ENCODE data around the gene RPS6KA2. TPM values are rescaled to one million over a fixed set of nuclear protein-coding genes. Genes with fewer than 3 reads are reported as not detected.

The RPS6KA2 gene
- total RNA-seq, 1 donor from 2014 or later, result 4.9 TPM

DNA sequence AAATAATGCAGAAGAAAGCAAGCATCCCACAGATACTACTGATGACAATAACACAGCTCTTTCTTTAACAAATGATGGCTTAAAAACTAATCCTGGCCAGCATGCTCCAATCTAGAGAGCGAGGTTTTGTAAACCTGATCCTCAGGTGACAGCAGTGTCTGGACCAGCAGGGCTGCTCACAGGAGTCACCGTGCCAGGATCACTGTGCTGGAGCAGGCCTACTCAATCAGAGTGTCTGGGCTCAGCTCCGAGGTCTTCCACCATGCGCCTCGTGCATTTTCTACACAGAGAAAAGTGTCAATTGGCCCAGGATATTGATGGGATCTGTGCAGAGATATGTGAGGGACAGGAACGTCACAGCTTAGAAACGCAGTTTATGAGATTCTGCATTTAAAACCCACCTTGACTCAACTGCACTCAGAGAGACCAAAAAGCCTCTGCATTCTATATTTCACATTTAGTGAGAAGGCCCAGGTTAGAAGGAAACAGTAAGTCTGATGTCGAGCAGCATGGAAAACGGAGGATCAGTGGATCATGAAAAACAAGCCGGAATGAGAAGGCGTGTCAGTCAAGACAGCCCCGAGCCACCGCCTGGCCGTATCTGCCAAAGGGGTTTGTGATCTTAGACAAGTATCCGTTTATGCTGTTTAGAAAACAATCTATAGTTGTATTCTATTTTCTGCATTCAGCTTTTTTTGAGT is 48.4 kb downstream of the RPS6KA2 start:
- intact Hi-C loops (cut with micrococcal nuclease), result no loop called here

DNA sequence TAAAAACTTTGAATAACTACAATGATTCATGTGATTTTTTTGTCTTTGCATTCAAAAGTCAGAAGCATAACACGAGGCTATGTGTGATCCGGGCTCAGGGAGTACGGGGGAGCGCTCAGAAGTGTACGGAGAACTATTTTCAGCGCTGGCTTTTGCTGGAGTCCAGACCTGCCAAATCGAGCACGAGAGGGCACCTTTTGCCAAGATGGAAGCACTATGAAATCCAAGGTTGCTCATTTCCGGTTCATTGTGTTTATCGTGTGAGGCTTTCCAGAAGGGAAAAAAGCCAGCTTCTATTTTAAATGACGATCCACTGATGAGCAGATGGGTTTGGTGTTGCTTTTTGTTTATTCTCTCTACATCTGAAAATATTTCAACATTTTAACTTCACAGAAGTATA is 51.8 kb downstream of the RPS6KA2 start:
- intact Hi-C loops (cut with micrococcal nuclease), result no loop called here

DNA sequence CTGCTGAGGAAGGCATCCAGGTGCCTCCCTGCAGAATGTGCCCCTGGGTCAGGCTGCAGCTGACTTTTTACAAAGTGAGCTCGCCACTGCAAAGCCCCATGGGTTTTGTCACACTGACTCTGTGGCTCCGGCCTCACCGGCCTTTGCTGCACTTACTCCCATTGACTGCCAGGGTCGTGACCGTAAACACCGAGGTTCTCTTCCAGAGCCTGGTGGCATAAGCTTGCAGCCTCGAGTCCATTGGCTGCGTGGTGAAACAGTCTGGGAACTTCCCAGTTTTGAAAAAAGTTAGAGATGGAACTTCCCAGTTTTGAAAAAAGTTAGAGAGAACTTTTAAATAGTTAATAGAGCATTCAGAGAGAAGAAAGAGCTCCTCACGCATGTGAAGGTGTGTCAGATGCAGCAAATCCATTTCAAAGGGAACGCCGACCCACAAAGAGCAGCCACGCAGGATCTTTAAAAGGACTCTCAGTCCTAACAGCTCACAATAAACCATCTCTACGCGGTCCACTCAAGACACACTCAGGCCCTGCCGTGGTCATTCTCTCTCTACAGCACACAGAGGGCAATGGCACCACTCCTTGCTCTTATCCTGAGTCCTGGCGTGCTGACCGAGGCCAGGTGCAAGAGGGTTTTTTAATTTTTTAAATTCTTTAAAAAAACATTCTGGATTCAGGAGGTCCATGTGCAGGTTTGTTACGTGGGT is 53.4 kb downstream of the RPS6KA2 start:
- intact Hi-C loops (cut with micrococcal nuclease), result no loop called here

DNA sequence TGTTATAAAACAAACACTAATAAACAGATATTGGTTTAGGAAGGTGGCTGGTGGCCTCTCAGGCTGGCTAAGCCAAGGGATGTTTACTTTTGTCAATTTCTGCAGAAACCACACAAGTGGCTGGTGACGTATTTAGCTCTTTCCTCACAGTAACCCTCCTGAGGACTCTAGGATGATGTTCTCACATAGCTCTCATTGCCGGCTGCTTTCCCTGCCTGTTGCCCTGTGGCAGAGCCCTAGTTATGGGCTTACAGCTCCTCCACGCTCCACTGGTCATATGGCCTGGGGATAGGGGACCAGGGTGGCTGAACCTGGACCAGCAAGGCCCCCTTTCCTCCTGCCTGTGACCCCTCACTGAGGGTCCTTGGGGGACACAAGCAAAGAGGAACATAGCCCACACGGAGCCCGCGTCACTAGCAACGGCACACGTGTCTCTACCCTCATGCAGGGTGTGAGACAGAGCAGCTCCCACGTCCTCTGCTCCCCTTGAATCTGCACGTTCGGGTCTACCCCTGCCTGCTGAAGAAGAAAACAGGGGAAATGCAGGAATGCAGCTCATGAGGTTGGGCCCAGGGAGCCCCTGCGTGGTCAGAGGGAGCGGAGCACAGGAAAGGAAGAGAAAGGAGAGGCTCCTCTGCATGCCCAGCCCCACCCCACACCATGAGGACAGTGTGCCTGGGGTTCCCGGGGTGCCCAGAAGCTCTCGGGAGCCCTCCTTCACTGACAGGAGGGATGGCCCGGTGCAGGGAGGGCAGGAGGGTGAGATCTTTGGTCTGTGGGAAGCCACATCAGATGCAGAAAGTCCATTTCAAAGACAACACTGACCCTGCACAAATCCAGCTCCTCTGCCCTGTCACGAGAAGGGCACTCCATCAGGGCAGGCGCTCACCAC is 54.4 kb downstream of the RPS6KA2 start:
- intact Hi-C loops (cut with micrococcal nuclease), result no loop called here

DNA sequence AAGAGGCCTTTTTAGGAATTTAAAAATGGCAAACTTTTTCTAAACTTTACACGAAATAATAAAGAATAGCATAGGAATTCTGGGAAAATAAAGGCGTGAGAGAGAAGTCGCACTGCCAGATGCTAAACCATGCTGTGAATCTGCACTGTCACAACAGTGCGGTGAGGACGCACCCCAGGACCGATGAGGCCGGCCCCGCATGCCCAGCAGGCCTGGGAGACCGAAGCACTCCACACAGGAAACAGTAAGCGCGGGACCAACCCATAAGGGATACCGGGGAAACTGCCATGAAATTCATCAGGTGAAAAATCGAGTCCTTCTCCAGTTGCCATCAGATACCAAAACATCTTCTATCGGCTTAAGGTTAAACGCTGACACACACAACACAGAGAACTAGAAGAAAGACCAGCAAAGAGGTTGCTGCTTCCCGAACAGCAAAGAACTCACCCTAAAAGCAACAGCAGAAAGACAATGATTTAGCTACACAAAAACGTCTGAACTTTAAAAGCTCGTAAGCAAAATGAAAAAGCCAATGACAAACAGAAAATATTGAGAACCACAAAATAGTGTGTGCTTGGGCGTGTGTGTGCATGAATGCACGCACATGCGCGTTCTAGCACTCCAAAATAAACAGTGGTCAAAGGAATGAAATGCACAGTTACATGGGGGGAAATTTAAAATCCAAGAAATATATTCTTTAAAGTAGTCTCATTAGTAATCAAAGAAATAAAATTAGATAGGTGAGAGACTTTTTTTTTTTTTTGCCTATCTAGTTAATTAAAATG is 55.9 kb downstream of the RPS6KA2 start:
- intact Hi-C loops (cut with micrococcal nuclease), result no loop called here

DNA sequence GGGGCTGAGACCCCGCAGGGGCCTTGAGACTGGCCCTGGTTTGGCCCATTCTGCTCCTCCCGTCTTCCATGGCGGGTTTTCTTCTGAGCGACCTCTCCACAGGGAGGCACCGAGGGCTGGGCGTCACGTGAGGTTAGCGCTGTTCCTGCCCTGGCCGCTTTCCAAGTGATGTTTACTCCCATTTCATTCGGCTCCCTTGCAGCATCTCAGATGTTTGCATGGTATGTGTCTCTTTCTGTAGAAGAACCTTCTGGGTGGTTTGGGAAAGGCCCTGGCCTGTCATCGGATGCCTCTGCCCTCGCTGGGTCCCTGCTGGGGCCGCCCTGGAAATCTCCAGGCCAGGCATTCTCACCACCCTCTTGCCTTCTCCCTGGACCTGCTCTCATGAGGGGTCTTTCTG is 57.8 kb downstream of the RPS6KA2 start:
- intact Hi-C loops (cut with micrococcal nuclease), result no loop called here

DNA sequence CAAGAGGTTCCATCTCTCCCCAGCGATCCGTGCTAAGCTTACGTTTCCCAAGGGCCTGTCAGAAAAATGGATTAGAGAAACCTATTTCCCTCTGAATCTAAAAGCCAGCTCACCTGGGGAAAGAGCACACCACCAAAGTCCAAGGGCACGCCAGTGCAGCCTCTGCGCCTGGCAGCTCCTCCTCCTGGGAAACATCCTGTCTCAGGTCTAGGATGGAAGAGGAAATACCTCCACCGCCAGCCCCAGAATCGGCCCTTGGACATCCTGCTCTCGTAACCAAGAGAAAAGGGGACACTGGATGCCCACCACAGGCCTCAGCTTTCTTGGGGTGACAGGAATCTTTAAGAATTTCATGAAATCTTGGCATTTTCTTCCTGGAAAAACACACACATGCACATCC is 59.2 kb downstream of the RPS6KA2 start:
- intact Hi-C loops (cut with micrococcal nuclease), result no loop called here

DNA sequence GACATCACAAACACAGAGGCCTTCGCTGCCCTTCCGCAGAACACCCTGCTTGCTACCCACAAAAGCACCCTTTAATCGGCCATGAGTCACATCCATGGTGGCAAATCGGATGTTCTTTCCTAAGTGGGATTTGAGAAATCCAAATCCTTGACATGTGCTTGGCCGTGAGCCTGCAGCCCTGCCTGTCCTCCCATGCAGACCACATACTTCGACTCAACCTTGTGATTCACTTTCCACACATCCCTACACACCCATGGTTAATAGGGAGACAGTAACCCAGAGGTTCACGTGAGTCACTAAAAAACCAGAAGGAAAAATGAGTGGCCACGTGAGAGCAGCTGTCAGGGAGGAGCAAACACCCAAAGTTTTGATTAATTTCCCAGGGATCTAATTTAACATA is 59.9 kb downstream of the RPS6KA2 start:
- intact Hi-C loops (cut with micrococcal nuclease), result no loop called here

DNA sequence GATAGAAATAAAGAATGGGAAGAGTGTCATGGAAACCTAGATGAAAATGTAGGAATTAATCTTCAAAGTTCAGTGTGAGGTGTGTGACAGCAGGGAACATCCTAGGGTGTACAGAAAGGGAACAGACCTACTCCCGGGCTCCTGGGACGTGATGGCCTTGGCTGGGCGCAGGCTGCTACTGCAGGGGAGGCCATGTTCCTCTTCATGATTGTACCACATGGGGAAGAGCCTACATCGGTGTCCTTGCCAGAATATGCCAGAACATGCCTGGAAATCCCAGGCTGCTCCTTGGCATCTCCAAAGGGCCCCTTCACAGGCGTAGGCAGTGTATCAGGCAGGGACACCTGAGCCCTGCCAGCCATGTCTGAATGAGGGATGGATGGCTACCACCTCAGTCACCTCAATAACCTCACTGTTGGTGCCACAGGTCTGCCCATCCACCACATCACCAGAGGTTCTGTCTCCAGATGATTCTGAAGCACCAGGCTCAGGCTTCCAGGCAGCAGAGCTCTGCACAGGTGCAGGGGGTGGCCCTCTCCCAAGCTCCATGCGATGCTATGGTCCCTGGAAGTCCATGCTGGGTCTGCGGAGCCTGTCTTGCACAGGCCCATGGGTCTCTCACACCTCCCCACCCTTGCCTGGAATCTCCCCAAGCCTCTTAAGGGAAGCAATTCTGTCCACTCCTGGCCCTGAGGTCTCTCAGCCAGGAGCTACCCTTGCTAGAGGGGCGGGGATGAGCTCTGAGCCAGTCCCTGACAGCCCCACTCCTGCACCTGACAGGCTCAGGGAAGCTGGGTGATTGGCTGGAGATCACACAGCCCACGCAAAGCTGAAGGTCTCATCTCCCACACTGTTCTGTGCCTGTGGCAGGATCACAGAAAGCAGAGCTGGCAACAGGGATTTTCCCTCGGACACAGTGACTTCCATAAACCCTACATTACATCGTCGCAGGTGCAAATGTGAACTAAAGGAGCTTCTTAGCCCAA is 60.7 kb downstream of the RPS6KA2 start:
- intact Hi-C loops (cut with micrococcal nuclease), result no loop called here

DNA sequence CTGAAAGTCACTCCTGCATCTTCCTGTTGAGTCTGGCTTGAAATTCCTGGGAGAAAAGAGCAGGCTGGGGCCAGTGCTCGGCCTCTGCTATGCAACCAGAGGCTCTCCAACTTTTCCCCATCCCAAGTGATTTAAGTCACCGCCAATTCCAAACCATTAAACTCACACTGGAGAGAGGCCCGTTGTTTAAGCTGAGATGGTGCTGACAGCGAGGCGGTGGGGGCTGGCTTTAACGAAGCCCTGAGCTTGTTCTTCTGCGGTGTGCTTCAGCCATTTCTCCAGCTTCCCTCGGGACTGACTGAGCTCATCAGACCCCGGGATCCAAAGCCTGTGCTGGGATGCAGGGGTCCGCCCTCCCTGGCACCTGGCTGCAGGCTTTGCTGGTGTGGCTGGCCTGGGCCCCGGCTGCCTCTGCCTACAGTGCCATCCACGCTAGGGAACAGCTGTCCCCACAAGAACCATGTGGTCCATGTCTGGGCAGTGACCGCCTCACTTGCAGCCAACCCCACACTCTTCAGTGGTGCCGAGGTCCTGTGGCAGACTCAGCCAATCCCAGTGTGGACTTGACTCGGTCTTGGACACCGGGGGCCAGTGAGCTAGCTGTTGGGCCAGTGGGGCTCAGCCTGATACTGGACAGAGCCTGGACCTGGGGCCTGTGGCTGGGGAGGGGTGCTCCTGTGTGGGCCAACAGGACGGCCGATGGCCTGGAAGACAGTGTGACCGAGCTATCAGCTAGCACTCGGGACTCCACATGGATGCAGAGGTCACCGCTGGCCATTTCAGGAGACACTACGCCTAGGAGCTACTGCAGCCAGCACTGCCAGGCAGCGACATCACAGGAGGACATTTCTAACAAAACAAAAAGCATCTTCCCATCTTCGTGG is 61.7 kb downstream of the RPS6KA2 start:
- intact Hi-C loops (cut with micrococcal nuclease), result no loop called here

DNA sequence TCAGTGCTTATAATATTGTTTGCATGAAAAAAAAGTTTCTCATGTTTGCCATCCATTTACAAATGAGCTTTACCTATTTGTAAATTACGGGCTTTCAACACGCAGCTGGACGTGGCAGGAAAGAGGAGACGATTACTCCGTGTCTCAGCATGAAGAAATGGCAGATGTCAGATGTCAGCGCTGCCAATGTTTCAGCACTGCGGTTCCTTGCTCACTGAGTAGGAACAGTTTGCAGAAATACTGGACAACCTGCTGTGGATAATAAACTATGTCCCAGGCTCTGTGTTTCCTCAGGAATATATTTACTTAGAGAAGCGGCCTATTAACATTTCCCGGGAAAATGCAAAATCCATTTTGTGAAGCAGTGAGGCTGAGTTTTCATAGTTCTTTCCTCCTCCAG is 63.2 kb downstream of the RPS6KA2 start:
- intact Hi-C loops (cut with micrococcal nuclease), result no loop called here

DNA sequence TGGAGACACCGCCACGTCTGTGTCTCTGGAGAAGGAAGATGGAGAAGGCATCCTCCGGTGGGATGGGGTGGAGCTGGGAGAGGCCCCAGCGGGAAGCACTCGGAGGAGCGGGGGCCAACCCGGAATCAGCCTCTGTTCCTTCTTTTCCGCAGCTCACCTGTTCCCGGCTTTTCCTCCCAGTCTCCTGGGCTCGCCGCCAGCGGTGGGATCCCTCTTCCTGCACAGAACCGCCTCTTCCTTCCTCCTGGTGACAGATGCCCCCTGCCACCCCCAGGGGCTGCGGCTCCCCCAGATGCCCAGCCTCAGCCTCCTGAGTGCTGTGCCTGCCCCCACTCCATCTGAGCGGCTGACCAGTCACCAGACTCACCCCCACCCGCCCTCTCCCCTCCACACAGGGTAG is 63.9 kb downstream of the RPS6KA2 start:
- intact Hi-C loops (cut with micrococcal nuclease), result no loop called here

DNA sequence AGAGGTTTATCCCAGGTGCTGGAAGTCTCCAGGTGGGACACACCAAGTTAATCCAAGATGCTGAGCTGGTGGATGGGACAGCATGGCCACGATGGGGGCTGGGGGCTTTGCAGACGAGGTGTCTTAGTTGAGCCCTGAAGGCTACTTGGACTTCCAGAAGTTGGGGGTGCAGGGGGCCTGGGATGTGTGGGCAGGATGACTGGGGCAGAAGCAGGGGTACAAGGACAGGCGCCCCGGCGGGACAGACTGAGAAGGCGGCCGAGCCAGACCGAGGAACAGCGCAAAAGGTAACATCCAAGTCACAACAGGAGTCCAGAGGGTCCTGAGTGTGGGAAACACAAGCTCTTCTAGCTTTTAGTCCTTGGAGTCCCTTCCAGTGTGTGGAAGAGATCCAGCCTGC is 64.3 kb downstream of the RPS6KA2 start:
- intact Hi-C loops (cut with micrococcal nuclease), result no loop called here

DNA sequence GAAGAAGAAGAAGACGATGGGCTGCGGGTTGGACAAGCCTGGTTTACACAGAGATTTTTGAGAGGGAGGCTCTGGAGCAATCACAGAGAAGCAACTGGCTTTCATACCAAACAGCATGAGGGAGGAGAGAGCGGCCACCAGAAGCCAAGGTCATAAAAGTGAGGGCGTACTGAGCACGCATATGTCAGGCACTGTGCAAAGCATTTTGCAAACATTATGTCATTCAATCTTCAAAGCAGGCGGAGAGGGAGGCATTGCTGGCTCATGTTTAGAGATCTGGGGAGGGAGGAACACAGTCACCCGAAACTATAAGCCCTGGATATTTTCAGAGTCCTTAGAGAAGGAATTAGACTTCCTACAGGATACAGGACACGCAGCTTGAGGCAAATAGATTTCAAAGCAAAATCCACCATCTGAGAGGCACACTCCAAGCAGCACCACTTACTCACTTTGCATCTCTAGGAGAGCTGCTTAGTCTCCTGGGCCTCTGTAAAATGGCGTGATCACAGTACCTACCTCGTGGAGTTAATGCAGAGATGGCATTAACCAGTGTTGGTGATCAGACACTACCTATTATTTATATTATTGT is 65.2 kb downstream of the RPS6KA2 start:
- intact Hi-C loops (cut with micrococcal nuclease), result no loop called here

DNA sequence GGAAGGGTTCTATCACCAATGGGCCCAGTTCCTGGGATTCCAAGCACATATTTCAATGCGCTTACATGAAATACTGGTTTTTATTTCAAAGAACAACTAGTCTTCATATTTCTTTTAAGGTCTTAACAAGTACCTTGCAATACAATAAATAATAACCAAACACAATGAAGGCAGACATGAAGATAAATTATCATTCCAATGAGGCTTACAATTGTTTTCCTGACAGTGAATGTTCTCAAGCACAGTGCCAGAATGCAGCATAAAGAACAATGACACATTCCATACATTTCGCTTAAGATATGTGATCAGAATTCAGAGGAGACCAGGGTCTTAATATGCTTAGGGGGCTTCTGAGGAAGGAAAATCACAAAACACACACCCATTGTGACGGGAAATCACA is 66.8 kb downstream of the RPS6KA2 start:
- intact Hi-C loops (cut with micrococcal nuclease), result no loop called here

DNA sequence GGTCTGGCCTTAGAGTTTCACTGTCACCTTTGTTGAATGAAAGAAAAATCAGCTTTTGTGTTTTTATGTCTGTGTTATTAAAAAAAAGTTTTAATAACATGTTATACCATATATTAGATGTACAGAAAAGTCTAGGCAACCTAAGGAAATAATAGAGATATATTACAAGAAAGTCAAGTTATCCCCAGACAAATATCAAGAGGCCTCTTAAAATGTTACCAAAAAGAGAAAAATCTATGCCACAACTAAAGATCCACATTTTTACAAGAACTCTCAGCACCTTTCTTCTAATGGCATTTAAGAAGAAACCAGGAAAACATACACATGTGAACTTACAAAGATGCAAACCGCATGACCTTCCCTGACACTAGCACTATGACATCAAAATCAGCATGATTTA is 67.4 kb downstream of the RPS6KA2 start:
- intact Hi-C loops (cut with micrococcal nuclease), result no loop called here

DNA sequence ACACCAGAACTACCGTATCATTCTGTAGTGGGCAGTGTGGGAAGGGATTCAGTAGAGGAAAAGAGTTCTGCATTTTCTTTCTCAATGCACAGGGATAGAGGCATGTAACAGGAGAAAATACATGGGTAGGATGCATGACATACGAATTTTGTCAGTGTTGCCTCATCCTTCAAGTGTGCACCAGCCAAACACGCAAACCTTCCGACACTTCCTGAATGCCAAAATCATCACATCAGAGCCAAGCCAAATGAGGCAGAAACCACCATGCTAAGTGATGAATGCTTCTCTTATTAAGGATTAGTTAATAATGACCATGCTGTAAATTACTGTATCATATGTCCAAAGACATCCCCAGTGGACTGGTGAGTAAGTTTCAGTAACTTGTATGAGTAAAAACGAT is 67.8 kb downstream of the RPS6KA2 start:
- intact Hi-C loops (cut with micrococcal nuclease), result no loop called here

DNA sequence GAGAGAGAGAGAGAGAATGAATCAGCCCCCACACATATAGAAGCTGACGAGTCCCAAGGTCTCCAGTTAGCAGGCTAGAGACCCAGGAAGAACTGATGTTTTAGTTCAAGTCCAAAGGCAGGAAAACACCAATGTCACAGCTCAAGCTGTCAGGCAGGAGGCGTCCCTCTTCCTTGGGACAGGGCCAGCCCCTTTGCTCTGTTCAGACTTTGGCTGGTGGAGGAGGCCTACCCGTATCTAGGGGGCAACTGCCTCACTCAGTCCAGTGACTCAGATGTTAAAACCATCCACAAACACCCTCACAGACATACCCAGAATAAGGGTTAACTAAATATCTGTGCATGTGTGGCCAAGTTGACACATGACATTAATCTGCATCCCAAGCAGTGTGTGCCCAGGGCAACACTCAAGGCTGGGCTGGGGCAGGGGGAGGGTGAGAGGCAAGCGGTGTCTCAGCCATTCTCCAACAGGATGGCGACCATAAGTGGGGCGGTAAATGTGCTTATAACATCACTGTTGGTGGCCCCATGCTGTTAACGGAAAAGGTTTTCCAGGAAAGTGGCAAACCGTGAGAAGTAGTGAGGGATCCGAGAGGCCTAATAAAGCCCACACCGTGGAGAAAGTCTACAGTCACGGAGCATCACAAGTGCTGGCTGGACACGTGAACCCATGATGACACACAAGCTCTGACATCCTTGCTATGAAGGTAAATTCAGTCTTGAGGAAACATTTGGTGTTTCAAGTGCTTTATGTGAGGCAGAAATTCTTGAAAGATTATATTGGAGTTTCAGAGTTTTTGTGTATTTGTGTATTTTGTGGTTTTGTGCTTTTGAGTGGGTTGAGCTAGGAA is 68.7 kb downstream of the RPS6KA2 start:
- intact Hi-C loops (cut with micrococcal nuclease), result no loop called here
